OCI-LY7 (cell line): ENCODE results near the gene HOXB6. TPM values are rescaled to one million over a fixed set of nuclear protein-coding genes. Genes with fewer than 3 reads are reported as not detected.

Experiments
- BruUV-seq: library from RNA; stranded (reverse); fragments of 400-500 nt; replicated peaks from 2 replicates; lab custom pipeline; 2021; lab: Mats Ljungman, UMichigan
- CTCF ChIA-PET: fragments of 300-600 bp; sonication (Branson Sonifier 250); formaldehyde crosslinking; loops from one replicate; lab custom pipeline; 2022; ENCODE audit warnings: antibody characterized with exemption; ENCODE audit not compliant: unreplicated experiment; lab: Charles Lee
- POLR2A ChIA-PET: fragments of 300-600 bp; sonication (Branson Sonifier 250); formaldehyde crosslinking; loops from one replicate; lab custom pipeline; 2022; ENCODE audit warnings: antibody characterized with exemption; lab: Charles Lee
- DNase-seq: peaks from one replicate; pipeline ENCODE4 v3.0.0-alpha.2; 2015; ENCODE audit warnings: low spot score
- H2AFZ ChIP-seq: fragments of 200-600 bp; sonication (generic), shearing (Covaris generic); 2 replicates; pipeline ENCODE4 v1.6.1; 2014; ENCODE audit warnings: mild to moderate bottlenecking, antibody characterized with exemption, low read length, moderate library complexity
- H3K27ac ChIP-seq: fragments of 200-600 bp; sonication (generic); 2 replicates; pipeline ENCODE4 v1.5.1; 2014; ENCODE audit warnings: mixed run types, low read depth, mild to moderate bottlenecking, moderate library complexity, low read length, inconsistent platforms; ENCODE audit not compliant: poor library complexity, severe bottlenecking
- H3K36me3 ChIP-seq: fragments of 200-600 bp; sonication (generic); 2 replicates; pipeline ENCODE4 v1.6.1; 2014; ENCODE audit warnings: mild to moderate bottlenecking, antibody characterized with exemption, low read length, moderate library complexity, mixed read lengths; ENCODE audit not compliant: insufficient read depth
- H3K4me1 ChIP-seq: fragments of 200-600 bp; sonication (generic); 2 replicates; pipeline ENCODE4 v1.5.1; 2014; ENCODE audit warnings: mild to moderate bottlenecking, low read length; ENCODE audit not compliant: insufficient read depth, poor library complexity, severe bottlenecking
- H3K4me2 ChIP-seq: fragments of 200-600 bp; sonication (generic); 2 replicates; pipeline ENCODE4 v1.6.1; 2014; ENCODE audit warnings: mild to moderate bottlenecking, low read length
- H3K4me3 ChIP-seq: fragments of 200-600 bp; sonication (generic); 2 replicates; pipeline ENCODE4 v1.5.1; 2014; ENCODE audit warnings: mild to moderate bottlenecking, low read depth, low read length; ENCODE audit not compliant: poor library complexity, severe bottlenecking
- H3K79me2 ChIP-seq: fragments of 200-600 bp; sonication (generic); 2 replicates; pipeline ENCODE4 v1.6.1; 2016; ENCODE audit warnings: low read depth, mild to moderate bottlenecking, low read length, moderate library complexity, mixed read lengths; ENCODE audit not compliant: insufficient read depth
- H3K9me2 ChIP-seq: fragments of 200-600 bp; sonication (generic); 2 replicates; pipeline ENCODE4 v1.6.1; 2016; ENCODE audit warnings: mild to moderate bottlenecking, low read length, mixed read lengths; ENCODE audit not compliant: insufficient read depth
- H3K9me3 ChIP-seq: fragments of 200-600 bp; sonication (generic); 2 replicates; pipeline ENCODE4 v1.6.1; 2014; ENCODE audit warnings: mild to moderate bottlenecking, mixed run types, low read length, mixed read lengths
- H4K20me1 ChIP-seq: fragments of 200-600 bp; sonication (generic); 2 replicates; pipeline ENCODE4 v1.6.1; 2014; ENCODE audit warnings: mild to moderate bottlenecking, antibody characterized with exemption, low read length, moderate library complexity, mixed read lengths; ENCODE audit not compliant: insufficient read depth
- CTCF ChIP-seq: fragments of 200-600 bp; sonication (generic); conservative IDR thresholded peaks from 2 replicates; pipeline ENCODE4 v1.5.1; 2014; ENCODE audit warnings: mild to moderate bottlenecking, antibody characterized with exemption, low read length, moderate library complexity, mixed read lengths
- EZH2phosphoT487 ChIP-seq: fragments of 200-600 bp; sonication (generic); IDR thresholded peaks from 2 replicates; pipeline ENCODE4 v1.6.1; 2018; ENCODE audit warnings: low read depth, borderline replicate concordance, mild to moderate bottlenecking, mixed run types, antibody characterized with exemption, low read length, moderate library complexity, mixed read lengths
- intact Hi-C: fragments of 100-400 bp; cut with micrococcal nuclease; formaldehyde crosslinking; loops from one replicate; pipeline ENCODE4 v1.10.0; 2022; ENCODE audit not compliant: unreplicated experiment
- total RNA-seq, 2 experiments: library from RNA; depleted of rRNA in 1 of 2; stranded (reverse); fragments of >200 nt in 1 of 2; shearing (Covaris generic) in 1 of 2; gene quantifications; 2 replicates each; pipeline ENCODE4 v1.2.3, GENCODE V29; 2014 to 2022

HOXB6 gene
- total RNA-seq, 2 experiments from 2014 or later = not detected

GRCh38 chr17:48624544-48625494, 20.0 kb upstream of the HOXB6 start:
- Histone ChIP-seq H2AFZ (no peak overlapping the region), H3K4me1 (no peaks in the 10 kb centered on the region), H3K9me2 (no peaks in the 10 kb centered on the region), H3K9me3 (no peaks in the 10 kb centered on the region), H3K79me2 (no peaks in the 10 kb centered on the region), H4K20me1 (no peaks in the 10 kb centered on the region), H3K27ac (no peak overlapping the region), H3K36me3 (no peaks in the 10 kb centered on the region), H3K4me2 (no peak overlapping the region), H3K4me3 (no peak overlapping the region)
- TF ChIP-seq CTCF = no peak
- TF ChIP-seq EZH2phosphoT487 = no peak
- no TSS peak for BruUV-seq
- intact Hi-C loops = no loop called here
- CTCF ChIA-PET = interaction anchor here (0.6 kb wide), 1 partner anchor 80 kb away, joined by 3 read pairs; no protein-coding TSS in a partner anchor
- DNase-seq = no peak
- POLR2A ChIA-PET = no interaction called here

- no TSS peak for BruUV-seq
- no peak overlapping the region for H3K4me2 ChIP-seq
- POLR2A ChIA-PET = no interaction called here
Observed at GRCh38 chr17:48624118-48624517, 19.3 kb upstream of the HOXB6 start.

More at GRCh38 chr17:48624118-48624517, 19.3 kb upstream of the HOXB6 start:
- CTCF ChIA-PET = interaction anchor here (0.6 to 1.2 kb wide), 2 partner anchors 13 to 81 kb away, joined by 3 read pairs; no protein-coding TSS in a partner anchor
- no peaks in the 10 kb centered on the region for H3K79me2 ChIP-seq
- no peaks in the 10 kb centered on the region for H3K4me1 ChIP-seq
- H3K4me3 ChIP-seq = no peak overlapping the region
- H3K9me2 ChIP-seq = no peaks in the 10 kb centered on the region
- H3K27ac ChIP-seq = no peak overlapping the region
- H3K36me3 ChIP-seq = no peaks in the 10 kb centered on the region
- intact Hi-C loops = no loop called here
- no peaks in the 10 kb centered on the region for H3K9me3 ChIP-seq
- TF ChIP-seq CTCF (no peak), EZH2phosphoT487 (no peak)
- DNase-seq = no peak
- H2AFZ ChIP-seq = no peak overlapping the region
- no peaks in the 10 kb centered on the region for H4K20me1 ChIP-seq
